ENCODE results near the gene PTAR1. TPM values are rescaled to one million over a fixed set of nuclear protein-coding genes. Genes with fewer than 3 reads are reported as not detected.

The PTAR1 gene
- total RNA-seq, 1 donor from 2014 or later = 49.6 TPM

DNA sequence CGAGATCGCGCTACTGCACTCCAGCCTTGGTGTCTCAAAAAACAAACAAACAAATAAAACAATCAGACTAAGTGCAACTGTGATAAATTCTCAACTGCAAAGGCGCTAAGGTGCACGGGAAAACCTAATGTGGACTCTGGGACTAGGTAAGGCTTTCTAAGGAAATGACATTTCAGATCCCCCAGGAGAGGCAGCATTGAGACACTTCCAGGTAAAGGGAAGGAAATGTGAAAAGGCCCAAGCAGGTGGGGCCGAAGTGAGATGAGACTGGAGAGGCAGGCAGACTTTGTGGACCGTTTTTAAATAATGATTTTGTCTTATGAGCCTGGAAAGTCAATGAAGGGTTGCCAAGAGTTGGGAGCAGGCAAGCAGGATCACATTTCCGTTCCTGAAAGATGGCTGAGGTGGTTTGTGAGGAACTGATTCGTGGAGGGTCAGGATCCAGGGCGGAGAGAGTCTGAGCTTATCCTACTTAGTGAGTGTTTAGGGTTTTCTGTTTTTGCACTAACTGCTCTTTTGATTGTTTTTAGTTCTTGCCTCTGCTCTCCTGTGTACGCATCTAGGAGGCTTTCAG, 85.6 kb downstream of the PTAR1 start:
- DNase-seq (ENCODE audit: low read depth in 2 of 2) = peak in 1 of 2 donors; percentile 12

DNA sequence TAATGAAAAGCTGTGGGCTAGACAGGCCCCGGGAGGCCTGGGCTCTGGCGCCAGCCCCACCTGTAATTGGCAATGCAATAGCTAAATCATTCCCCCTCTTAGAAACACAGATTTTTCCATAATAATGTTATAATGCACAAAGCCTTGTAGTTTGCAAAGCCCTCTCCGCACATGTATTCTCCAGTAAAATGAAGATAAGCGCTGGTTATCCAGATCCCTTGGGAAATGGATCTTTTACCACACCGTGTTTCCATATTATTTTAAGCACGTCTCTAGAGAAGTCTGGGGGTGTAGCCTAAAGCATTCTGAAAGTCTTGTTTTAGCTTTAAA, 86.5 kb downstream of the PTAR1 start:
- DNase-seq (ENCODE audit: low read depth in 2 of 2) = no peak

DNA sequence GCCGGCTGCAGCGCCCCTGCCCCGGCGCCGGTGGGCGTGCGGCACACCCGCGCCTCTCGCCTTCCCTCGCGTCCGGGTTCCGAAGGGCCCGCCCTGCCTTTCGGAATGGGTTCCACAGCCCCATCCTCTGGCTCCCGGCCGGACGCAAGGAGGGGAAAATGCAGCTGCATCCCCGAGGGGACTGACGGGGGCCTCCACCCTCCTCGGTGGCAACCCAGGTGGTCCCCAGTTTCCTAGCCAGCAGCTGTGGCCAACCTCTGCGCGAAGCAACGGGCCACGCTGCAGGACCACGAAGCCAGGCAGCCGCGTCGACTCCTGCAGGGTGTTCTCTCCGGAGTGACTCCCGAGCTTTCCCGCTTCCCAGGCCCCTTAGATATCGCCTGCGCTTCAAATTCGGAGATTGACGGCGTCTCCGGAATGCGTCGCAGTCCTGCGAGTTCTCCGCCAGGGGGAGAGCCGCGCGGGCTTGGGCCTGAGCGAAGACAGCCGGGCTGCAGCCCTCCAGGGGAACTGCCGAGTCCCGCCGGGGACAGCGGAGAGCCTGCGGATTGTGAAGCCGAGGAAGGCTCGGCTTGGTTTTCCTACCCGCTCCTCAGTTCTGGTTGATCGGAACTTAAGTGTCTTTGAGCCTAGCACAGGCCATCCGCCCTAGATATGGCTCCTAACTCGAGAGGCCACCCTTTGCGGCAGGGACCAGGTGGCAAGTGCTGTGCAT, 87.1 kb downstream of the PTAR1 start:
- peak; percentile 81 to 93 for DNase-seq (ENCODE audit: low read depth in 2 of 2)

DNA sequence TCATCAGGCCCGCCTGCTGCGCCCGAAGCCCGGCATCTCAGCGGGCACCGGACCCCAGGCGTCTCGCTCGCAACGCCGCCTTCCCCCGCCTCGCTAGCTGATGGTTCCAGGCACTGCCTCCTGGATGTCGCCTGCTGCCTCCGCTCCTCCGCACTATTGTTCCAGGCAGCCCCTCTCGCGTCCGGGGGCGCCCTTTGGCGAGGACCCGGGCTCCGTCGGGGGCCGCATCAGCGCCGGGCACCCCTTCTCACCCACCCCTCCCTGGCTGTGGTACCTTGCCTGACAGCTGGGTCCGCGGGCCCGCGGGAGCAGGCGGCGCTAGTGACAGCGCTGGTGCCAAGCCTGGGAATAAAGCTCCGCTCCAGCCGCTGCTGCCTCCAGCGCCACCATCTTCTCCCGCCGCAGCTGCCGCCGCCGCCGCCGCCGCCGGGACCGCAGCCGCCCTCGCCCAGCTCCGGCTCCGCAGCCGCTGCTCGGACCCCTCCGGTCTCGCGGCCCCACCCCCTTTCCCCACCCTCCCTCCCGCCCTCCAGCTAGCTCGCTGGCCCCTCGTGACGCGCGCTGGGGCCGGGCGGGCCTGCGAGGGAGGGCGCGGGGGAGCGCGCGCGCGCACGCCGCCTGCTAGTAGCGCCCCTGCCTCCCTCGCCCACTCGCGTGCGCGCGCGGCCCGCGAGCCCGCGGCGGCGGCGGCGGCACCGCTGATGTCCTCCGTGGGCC, 87.8 kb downstream of the PTAR1 start, which contains the start of gene APBA1:
Gene APBA1 (minus strand): TSS at position 493 of the 717 bp plus-strand sequence.
- peak; percentile 66 to 72 for DNase-seq (ENCODE audit: low read depth in 2 of 2)

DNA sequence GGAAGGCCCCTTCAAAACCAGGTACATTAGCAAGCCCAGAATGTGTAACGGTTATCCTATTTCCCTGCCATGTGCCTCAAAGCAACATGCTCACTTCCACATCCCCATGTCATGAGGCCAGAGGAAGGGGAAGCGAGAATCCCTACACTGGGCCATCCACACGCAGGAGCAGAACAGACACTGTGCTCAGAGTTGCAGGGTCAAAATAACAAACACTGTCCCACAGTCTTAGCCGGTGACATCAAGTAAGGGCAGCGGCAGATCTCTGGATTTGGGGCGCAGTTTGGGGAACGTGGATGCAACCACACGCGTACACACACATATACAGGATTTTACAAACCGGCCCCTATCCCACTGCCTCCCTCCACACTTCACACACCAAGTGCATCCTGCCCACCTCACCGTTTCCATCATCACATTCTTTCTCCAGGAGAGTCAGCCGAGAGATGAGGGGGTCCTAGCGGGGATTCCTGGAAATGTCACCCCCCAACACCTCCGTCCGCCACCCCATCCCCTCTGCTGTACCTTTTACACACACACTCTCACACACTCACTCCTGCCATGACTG, 88.4 kb downstream of the PTAR1 start:
- DNase-seq (ENCODE audit: low read depth in 2 of 2) = peak in 1 of 2 donors; percentile 17

DNA sequence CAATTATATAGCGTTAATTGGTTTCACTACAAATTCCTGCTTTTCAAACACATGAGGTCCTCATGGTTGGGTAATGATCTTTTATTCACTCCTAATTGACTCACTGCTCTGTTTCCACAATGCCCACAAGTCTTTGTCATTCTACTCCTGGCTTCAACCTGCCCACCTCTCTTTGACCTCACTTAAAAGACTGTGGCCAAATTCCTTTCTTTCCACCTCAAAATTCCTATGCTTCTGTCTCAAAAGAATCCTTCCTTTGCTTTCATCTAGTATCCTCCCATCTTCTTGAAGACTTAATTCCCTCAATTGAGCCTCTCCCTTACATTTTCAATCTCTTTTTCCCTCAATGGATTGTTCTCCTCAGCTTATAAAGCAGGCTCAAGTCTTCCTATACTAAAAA, 92.5 kb downstream of the PTAR1 start:
- no peak for DNase-seq (ENCODE audit: low read depth in 2 of 2)

DNA sequence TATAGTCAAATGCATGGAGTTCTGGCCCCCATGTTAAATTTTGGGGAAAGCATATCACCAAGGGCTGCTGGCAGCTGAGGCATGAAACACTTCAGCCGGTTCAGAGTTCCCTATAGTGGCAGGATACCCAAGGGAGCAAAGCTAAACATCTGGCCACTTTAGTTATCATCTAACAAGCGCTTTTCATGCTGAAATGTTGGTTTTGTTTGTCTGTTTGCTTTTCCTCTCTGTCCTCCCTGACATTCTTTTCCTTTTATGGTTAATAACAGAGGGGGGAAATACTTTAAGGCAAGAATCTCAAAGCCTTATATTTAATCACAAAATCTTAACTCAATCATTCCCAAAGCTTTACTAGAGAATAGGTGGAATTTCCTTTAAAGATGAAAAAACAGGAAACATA, 99.5 kb downstream of the PTAR1 start:
- no peak for DNase-seq (ENCODE audit: low read depth in 2 of 2)

Other genes starting within 250 kb of the PTAR1 start
- 6.2 and 9.4 TPM in 2 replicates for gene APBA1, start 87.6 kb downstream of the PTAR1 start, total RNA-seq
- not detected in 2 replicates for gene CFAP95, start 60.8 kb upstream of the PTAR1 start, total RNA-seq